Right lobe of liver (tissue), 6 donors: ENCODE data around the gene FSTL4. TPM values are rescaled to one million over a fixed set of nuclear protein-coding genes. Genes with fewer than 3 reads are reported as not detected.

Source experiments
- ATAC-seq, 4 donors: fragments of 200-7000 bp; cut with Tn5 transposase; one replicate each; pipeline ENCODE4 v1.9.1; 2020; ENCODE audit warnings: mild to moderate bottlenecking in 4 of 4, moderate library complexity in 4 of 4
- DNase-seq, 3 donors: peaks; one replicate each; pipeline ENCODE4 v3.0.0-alpha.2; 2020
- H3K27ac ChIP-seq, 3 donors: fragments of 200-600 bp; one replicate each; pipeline ENCODE4 v1.8.0; 2022
- H3K27me3 ChIP-seq, 2 donors: fragments of 200-600 bp; one replicate each; pipeline ENCODE4 v1.8.0; 2022
- H3K36me3 ChIP-seq, 4 donors: fragments of 200-600 bp; sonication (generic) in 1 of 4; one replicate each; pipeline versions ENCODE4 v1.5.1 to v1.8.0; 2017 to 2022; ENCODE audit warnings: control low read depth in 1 of 4
- H3K4me1 ChIP-seq, 4 donors: fragments of 200-600 bp; sonication (generic) in 1 of 4; one replicate each; pipeline versions ENCODE4 v1.5.1 to v1.8.0; 2017 to 2022; ENCODE audit warnings: control low read depth in 1 of 4
- H3K4me3 ChIP-seq, 3 donors: fragments of 200-600 bp; one replicate each; pipeline ENCODE4 v1.8.0; 2022
- H3K9me3 ChIP-seq, 4 donors: fragments of 200-600 bp; sonication (generic) in 1 of 4; one replicate each; pipeline versions ENCODE4 v1.5.1 to v1.8.0; 2017 to 2022; ENCODE audit warnings: control low read depth in 1 of 4
- CTCF ChIP-seq, 4 donors: fragments of 200-600 bp in 3 of 4; fragments of 450-650 bp in 1 of 4; IDR thresholded peaks; one replicate each; pipeline versions ENCODE4 v1.5.1 to v1.8.0; 2016 to 2022; ENCODE audit warnings: antibody characterized with exemption in 4 of 4, mild to moderate bottlenecking in 2 of 4
- POLR2A ChIP-seq: fragments of 450-650 bp; IDR thresholded peaks from one replicate; pipeline ENCODE4 v1.6.1; 2017; ENCODE audit warnings: antibody characterized with exemption, mild to moderate bottlenecking
- WGBS: methylation state at CpG from one replicate; pipeline ENCODE4 v1.1.6; 2018; ENCODE audit warnings: low coverage, low lambda C conversion rate; ENCODE audit not compliant: insufficient coverage; ENCODE audit errors: missing lambda C conversion rate; 5-methylcytosine and 5-hydroxymethylcytosine counted together
- intact Hi-C, 2 donors: fragments of 100-400 bp; cut with DNase I; formaldehyde crosslinking; loops; one replicate each; pipeline versions ENCODE4 v1.11.2 to v1.14.1; 2022
- total RNA-seq, 6 experiments: library from RNA; depleted of rRNA in 2 of 6; stranded (reverse); fragments of >200 nt in 2 of 6; fragmentation: NEBNext Ultra II Directional in 3 of 6; extraction: Animal tissue kit (Norgen Biotek cat#: 25700) in 3 of 6; gene quantifications; one replicate each; pipeline versions ENCODE4 v1.1.0 to v1.2.4, GENCODE V29; 2016 to 2023
- donor health status: DM: no; HTN: yes; CAD: no.
- donor health status: DM: no; HTN: no; CAD: no.
- donor health status: DM: no; HTN: no; CAD: no.
- donor health status: DM: no; HTN: yes; CAD: no.
- donor health status: DM: no; HTN: yes; CAD: no.

Gene FSTL4
- total RNA-seq, 6 experiments from 2014 or later, result 0.62 to 1.3 (median 0.80) TPM; not detected in 3

GRCh38 chr5:133366438-133366837 is 245.9 kb downstream of the FSTL4 start:
- Histone ChIP-seq H3K27me3 (no peaks in the 10 kb centered on the region), H3K4me3 (no peak overlapping the region), H3K9me3 (no peaks in the 10 kb centered on the region), H3K4me1 (no peaks in the 10 kb centered on the region), H3K27ac (no peak overlapping the region), H3K36me3 (no peaks in the 10 kb centered on the region)
- TF ChIP-seq POLR2A, result no peak
- no peak for TF ChIP-seq CTCF (IDR thresholded peaks at IDR 0.05)
- ATAC-seq, result no peak
- DNase-seq, result no peak
- intact Hi-C loops, result no loop called here
- WGBS, result 86% methylated on average over 6 of the region's 6 CpGs

- H3K4me1 ChIP-seq, result no peaks in the 10 kb centered on the region
- TF ChIP-seq CTCF (IDR thresholded peaks at IDR 0.05), result no peak
- no peak for TF ChIP-seq POLR2A
- DNase-seq (no peak), ATAC-seq (no peak)
- no peak overlapping the region for H3K4me3 ChIP-seq
- no peaks in the 10 kb centered on the region for H3K36me3 ChIP-seq
- WGBS, result 81% methylated on average over 3 of the region's 6 CpGs
- no peak overlapping the region for H3K27ac ChIP-seq
- H3K9me3 ChIP-seq, result no peaks in the 10 kb centered on the region
- H3K27me3 ChIP-seq, result no peaks in the 10 kb centered on the region
- intact Hi-C loops, result no loop called here
Measured at GRCh38 chr5:133365738-133366137, 246.6 kb downstream of the FSTL4 start.

GRCh38 chr5:133364936-133365707 is 247.2 kb downstream of the FSTL4 start:
- intact Hi-C loops, result no loop called here
- TF ChIP-seq CTCF (IDR thresholded peaks at IDR 0.05), result no peak
- no peak for TF ChIP-seq POLR2A
- Histone ChIP-seq H3K4me3 (no peak overlapping the region), H3K27ac (no peak overlapping the region), H3K36me3 (no peaks in the 10 kb centered on the region), H3K4me1 (no peaks in the 10 kb centered on the region), H3K27me3 (no peaks in the 10 kb centered on the region), H3K9me3 (no peaks in the 10 kb centered on the region)
- no peak for DNase-seq
- 49% methylated on average over 10 of the region's 12 CpGs for WGBS
- no peak for ATAC-seq

GRCh38 chr5:133363807-133364587 is 248.3 kb downstream of the FSTL4 start:
- intact Hi-C loops, result no loop called here
- no peak for DNase-seq
- Histone ChIP-seq H3K27ac (no peak overlapping the region), H3K9me3 (no peaks in the 10 kb centered on the region), H3K27me3 (no peaks in the 10 kb centered on the region), H3K4me1 (no peaks in the 10 kb centered on the region), H3K36me3 (no peaks in the 10 kb centered on the region), H3K4me3 (no peak overlapping the region)
- 82% methylated on average over 8 of the region's 10 CpGs for WGBS
- no peak for ATAC-seq
- TF ChIP-seq POLR2A (no peak), CTCF (IDR thresholded peaks at IDR 0.05) (no peak)
